HL-60/S4 treated with phorbol 12-myristate 13-acetate at 8.2 ng/mL for 4 days and 3 days (cell line): ENCODE results near the gene EHMT2.
"Not testable (repeated sequence)": the region's sequence is repeated elsewhere in the genome, so short reads cannot be mapped to it uniquely, and the experiment has no call there.

ENCODE experiments used
- in situ Hi-C: fragments of 300-500 bp; cut with MboI; formaldehyde crosslinking; loops from 2 replicates; pipeline ENCODE4 v1.15.0; 2022; ENCODE audit warnings: low sequenced_read_pairs

EHMT2 gene

DNA sequence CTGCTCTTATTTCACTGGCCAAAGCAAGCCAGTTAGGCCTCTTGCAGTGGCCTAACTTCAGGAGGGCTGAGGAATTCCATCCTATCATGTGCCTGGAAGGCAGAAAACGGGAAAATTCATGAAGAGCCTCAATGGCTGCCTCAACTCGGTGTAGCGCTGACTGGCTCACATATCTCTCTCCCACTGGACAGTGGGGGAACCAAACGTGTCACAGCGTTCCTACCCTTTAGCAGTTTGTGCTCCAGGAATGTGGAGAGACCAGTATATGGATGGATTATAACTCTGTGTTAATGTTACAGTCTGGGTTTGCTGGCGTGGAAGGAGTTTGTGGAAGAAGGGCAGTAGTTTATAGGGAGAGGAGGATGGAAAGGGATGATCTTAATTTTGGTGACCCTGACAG, 18.3 kb upstream of the EHMT2 start:
- in situ Hi-C loops, result no loop called here

DNA sequence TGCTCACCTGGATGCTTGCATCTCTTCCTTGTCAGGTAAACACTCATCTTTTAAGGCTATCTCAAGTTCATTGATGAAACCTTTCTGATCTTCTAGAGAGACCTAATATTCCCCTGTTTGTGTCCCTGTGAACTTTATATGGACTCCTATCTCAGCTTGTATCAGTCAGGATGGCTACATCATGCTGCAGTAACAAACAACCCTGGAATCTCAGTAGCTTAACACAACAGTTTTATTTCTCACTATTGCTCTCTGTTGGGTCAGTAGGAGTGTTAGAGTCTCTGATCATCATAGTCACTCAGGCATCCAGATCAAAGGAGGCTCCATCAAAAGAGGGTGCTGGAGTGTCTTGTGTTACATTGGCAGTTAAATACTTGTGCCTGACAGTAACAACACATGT, 17.9 kb upstream of the EHMT2 start:
- in situ Hi-C loops, result no loop called here

DNA sequence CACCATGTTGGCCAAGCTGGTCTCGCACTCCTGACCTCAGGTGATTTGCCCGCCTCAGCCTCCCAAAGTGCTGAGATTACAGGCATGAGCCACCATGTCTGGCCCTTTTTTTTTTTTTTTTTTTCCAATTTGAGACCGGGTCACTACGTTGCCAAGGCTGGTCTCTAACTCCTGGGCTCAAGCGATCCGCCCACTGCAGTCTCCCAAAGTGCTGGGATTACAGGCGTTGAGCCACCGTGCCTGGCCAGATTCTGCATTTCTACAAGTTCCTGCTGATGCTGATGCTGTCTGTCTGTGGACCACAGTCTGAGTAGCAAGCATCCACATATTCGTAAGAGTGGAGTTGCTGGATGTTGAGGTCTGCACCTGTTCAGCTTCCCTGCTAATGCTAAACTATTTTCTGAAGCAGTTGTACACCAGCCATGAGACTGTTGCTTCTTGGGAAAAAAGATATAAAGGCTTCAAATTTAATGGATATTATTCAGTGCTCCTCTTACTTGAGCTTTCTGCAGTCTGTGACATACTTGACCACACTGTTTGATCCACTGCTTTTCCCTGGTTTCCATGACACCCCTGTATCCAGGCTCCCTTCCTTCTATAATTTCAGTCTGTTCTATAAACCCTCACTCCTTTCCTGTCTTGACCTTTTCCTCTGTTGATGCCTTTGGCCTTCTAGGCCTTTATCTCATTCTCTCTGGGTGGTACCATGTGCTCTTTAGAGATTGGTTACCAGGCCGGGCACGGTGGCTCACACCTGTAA, 14.5 kb upstream of the EHMT2 start:
- in situ Hi-C loops, result no loop called here

DNA sequence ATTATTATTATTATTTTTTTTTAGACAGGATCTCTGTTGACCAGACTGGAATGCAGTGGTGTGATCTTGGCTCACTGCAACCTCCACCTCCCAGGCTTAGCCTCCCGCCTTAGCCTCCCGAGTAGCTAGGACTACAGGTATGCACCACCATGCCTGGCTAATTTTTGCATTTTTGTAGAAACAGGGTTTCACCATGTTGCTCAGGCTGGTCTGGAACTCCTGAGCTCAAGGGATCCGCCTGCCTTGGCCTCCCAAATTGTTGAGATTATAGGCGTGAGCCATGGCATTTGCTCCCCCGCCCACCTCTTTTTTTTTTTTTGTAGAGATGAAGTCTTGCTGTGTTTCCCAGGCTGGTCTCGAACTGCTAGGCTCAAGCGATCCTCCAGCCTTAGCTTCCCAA, 11.8 kb upstream of the EHMT2 start:
- in situ Hi-C loops, result not testable (repeated sequence)

DNA sequence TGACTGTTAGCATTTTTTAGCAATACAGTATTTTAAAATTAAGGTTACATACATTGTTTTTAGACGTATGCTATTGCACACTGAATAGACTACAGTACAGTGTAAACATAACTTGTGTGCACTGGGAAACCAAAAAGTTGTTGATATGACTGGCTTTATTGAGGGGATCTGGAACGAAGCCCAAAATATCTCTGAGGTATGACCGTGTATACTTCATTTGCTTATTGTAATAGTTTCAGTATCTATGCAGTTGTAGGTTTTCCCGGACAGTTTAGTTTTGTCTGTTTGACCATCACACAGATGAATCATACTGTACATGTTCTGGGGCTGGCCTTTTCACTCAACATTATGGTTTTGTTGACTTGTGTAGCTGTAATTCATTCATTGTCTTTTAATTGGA, 11.3 kb upstream of the EHMT2 start:
- in situ Hi-C loops, result no loop called here

DNA sequence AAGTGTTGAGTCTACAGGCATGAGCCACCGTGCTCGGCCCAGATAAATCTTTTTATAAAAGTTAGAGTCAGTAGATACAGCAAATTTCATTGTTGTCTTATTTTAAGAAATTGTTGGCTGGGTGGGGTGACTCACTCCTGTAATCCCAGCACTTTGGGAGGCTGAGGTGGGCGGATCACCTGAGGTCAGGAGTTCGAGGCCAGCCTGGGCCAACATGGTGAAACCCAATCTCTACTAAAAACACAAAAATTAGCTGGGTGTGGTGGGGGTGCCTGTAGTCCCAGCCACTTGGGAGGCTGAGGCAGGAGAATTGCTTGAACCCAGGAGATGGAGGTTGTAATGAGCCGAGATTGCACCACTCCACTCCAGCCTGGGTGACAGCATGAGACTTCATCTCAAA, 10.8 kb upstream of the EHMT2 start:
- in situ Hi-C loops, result not testable (repeated sequence)

DNA sequence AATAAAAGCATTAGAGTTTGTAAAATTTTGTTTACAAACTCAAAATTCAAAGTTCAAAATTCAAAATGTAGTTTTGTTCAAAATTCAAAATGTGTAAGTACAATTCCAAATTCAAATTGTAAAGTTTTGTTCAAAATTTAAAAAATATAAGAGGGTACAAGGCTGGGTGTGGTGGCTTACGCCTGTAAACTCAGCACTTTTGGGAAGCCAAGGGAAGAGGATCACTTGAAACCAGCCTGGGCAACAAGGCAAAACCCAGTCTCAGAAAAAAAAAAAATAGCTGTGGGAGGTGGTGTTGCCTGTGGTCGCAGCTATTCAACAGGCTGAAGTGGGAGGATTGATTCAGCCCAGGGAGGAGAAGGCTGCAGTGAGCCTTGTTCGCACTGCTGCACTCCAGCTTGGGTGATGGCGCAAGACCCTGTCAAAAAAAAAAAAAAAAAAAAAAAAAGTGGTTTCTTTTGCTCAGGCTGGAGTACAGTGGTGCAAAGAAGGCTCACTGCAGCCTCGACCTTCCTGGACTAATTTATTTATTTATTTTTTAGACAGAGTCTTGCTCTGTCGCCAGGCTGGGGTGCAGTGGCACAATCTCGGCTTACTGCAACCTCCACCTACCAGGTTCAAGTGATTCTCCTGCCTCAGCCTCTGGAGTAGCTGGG, 9.8 kb upstream of the EHMT2 start:
- in situ Hi-C loops, result no loop called here

DNA sequence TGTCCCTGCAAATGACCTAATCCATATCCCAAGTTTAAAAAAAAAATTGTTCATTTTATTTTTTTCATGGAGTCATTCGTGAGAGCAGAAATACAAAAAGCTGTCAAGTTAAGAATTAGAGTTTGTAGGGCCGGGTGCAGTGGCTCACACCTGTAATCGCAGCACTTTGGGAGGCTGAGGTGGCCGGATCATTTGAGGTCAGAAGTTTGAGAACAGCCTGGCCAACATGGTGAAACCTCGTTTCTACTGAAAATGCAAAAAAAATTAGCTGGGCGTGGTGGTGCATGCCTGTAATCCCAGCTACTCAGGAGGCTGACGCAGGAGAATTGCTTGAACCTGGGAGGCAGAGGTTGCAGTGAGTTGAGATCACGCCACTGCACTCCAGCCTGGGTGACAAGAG, 9.2 kb upstream of the EHMT2 start:
- in situ Hi-C loops, result not testable (repeated sequence)

DNA sequence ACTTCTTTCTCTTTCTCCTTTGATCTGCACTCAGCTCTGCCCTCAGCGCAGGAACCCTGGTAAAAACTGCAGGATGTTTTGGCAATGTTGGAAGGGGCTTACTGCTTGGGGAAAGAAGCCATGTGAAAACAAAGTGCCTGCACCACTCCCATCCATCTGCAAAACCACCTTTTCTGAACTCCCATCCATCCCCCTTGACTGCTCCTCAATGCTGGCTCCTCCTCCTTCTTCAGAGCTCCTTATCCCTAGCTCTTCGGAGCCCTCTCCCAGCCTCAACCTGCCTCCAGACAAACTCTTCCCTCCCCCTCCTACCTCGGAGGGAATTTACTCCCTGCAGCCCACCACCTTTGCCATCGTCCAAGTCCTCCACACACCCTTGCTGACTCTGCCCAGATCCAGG, 8.6 kb upstream of the EHMT2 start:
- in situ Hi-C loops, result no loop called here

DNA sequence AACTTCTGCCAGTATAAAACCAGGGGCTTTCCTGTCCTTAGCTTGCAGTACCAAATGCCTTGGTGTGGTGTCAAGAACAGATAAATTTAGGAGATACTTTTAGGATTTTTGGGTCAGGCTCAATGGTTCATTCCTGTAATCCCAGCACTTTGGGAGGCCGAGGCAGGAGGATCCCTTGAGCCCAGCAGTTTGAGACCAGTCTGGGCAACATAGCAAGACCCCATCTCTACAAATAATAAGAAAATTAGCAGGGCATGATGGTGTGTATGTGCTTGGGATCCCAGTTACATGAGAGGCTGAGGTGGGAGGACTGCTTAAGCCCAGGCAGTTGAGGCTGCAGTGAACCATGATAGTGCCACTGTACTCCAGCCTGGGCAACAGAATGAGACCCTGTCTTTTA, 7.5 kb upstream of the EHMT2 start:
- in situ Hi-C loops, result no loop called here

DNA sequence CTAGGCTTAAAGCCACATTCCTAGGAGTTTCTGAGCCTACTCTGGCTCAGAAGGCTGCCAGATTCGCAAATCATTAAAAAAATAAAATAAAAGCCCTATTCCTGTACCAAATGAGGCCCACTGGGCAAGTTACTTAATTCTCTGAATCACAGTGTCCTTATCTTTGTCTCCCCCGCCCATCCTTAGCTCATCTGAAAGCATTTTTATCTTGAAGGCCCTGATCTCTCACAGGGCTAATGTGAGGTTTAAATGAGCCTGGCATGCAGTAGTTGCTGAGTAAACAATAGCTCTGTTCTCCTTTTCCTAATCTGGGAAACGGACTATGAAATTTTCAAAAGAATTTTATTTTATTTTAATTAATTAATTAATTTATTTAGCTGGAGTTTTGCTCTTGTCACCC, 6.5 kb upstream of the EHMT2 start:
- in situ Hi-C loops, result no loop called here

DNA sequence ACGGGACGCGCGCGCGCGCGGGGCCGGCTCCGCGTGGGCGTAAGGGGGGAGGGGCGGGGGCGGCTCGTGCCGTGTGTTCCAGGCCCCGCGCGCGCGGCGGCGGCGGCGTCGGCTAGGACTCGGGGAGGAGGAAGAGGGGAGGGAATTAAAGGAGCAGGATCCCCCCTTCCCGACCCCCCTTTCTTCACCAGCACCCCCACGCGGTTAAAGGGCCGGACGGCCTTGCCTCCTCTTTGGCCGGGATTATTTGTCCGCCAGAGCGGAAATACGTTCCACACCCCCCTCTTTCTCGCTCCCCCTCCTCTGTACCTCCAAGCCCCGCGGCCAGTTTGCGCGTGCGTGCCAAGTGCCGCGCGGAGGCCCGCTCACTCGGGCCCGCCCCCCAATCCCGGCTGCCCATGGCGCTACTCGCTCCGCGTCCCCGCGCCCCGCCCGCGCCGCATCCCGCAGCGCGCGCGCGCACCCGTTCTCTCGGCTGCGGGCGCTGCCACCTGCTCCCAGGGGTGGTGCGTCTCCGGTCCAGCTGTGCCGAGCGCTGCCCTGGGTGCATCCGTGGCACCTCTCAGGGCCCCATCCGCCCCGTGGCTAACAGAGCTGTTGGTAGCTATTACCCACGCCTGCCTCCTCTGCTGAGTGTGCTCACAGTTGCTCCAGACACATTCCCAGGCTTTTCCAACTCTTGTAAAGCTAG, 4.6 kb upstream of the EHMT2 start, which contains the start of gene ZBTB12:
TSS of gene ZBTB12 (minus strand) at position 134 of the 691 bp plus-strand sequence. CDS start 781 bp downstream, outside the sequence.
- in situ Hi-C loops, result no loop called here

DNA sequence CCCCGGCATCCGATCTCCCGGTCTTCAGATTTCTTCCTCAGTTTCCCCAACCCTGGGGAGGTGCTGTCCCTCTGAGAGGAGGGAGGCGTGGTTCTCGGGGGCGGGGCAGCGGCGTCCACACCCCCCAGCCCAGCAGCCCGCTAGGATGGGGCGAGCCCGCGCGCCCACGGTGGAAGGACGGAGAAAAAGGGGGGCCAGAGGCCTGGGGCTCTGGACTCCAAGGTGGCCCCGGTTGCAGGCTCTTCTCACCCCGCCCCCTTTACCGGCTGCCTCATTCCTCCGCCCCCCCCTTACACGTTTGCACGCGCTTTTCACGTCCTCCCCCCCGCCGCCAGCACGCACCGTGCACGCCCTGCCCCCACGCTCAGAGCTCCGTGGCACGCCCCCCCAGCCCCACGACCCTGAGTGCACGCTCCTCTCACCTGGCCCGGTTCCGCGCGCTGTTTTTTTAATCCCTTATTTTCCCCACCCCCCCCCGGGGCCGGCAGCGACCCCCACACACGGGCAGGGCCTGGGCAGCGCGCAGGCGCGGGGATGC, 4.0 kb upstream of the EHMT2 start:
- in situ Hi-C loops, result no loop called here

DNA sequence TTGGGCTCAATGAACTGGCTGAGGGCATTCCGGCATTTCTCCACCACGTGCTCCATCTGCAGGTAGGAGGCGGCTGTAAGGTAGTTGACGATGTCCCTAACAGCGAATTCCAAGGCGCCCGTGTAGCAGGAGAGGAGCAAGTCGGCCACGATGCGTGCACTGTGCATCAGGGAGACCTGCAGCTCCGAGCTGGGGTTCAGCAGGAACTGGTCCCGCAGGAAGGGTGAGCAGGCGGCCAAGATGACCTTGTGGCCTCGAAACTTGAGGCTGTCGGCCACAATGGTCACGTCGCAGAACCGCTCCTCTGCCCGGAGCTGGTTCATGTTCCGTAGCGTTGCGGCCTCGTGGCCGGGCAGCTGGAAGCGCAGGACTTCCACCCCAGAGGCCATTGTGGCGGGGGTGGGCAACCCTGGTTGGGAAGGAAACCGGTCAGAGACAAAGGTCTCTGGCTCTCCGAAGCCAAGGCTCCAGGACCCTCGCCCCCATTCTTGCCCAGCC, 3.5 kb upstream of the EHMT2 start:
- in situ Hi-C loops, result no loop called here

DNA sequence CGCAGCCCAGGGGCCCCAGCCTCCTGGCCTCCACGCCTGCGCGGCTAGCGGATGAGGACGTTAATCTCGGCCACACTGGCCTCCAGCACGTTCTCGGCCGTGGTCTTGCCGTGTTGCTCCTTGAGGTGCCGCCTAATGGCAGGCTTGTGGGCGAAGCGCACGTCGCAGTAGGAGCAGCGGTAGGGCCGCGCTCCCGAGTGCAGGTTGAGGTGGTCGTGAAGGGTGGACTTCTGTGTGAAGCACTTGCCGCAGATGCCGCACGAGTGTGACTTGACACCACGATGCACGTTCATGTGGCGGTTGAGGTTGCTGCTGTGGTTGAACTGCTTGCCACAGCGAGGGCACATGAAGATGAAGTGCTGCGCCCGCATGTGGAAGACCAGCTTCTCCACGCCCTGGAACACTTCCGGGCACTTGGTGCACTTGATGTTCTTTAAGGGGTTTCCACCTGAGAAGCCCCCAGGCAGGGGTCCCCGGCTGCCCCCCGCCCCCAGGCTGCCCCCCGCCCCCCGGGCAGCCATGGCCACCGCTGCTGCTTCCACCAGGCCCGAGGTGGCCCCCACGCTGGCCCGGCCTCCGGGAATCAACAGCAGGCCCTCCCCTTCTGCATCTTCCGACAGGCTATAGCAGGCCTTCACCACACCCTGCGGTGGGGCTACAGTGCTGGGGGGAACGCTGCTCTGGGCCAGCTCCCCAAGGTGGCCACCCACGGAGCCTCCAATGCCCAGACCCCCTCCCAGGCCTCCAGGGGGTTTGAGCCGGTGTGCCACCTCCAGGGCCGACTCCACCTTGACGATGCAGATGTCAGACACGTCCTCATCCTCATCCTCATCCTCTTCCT, 2.6 kb upstream of the EHMT2 start:
- in situ Hi-C loops, result no loop called here

DNA sequence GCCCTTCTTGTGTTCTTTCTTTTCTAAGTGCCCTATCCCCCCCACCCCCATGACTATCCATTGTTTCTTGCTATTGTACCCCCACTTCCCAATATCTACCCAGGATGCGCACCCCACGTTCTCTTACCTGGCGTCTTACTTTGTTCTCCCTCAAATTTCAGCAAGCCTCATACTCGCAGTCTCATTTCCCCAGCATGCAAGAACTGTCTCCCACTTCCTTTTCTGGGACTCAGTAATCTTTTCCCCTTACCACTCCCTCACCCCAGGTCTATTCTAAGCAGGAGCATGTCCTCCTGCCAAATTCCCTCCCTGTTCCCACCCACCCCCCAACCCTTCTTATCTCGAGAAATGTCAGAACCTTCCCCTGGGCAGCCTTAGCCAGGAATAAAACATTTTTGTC, 1.7 kb upstream of the EHMT2 start:
- in situ Hi-C loops, result no loop called here

DNA sequence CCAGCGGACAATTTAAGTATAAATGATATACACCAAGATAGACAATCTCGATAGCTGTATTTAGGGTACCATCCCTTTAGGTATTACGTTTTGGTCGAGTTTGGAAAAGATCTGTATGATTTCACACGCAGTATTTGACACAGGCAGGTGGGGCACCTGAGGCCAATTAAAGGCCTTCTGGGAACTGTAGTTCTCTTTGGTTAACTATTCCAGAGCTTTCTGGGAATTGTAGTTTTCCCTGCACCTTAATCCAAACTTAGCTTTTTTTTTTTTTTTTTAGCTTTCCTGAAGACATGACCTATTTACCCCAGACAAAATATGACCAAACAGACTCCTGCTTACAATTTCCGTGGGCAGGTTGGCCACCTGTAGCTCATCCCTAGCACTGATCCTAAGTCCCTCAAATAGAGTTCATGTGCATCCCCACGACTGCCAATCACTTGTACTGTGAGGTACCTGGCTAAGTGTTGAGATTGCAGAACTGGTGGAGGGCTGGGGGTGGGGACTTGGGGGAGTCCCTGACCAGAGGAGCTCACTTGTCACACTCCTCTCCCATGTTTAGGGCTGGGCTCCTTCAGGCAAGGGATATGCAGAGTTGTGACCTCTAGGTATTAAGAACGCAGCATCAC, 999 bp upstream of the EHMT2 start:
- in situ Hi-C loops, result no loop called here

DNA sequence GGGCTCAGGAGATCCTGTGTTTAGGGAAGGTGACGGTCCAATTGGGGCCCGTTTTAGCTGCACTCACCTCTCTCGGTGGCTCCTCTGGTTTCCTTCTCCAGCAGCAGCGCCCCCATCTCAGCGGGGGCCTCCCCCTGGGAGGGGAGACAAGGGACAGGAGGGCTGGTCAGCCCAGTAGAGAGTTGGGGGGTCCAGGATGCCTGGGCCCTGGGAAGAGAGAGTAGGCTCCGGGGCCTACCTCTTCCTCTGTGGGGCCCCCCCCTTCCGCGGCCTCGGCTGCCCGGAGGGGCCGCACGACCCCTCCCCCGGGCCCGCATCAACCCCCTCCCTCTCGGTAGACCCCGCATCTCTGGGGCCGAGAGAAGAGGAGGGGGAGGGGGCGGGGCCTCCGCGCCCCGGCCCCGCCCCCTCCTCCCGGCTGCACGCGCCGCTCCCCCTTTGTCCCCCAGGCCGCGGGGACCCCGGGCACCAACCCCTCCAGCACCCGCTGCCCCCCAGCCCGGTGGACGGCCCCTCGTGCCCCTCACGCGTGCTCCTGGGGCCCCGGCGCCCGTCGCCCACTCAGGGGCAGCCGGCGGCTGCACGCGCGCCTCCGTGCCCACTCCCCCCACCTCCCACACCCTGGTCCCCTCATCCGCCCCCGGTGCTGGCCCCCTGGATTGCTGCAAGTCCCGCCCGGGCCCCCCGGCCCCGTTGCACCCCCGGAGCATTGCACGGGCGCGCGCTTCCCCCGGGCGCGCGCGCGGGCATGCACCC, 464 bp downstream of the EHMT2 start:
- in situ Hi-C loops, result no loop called here

DNA sequence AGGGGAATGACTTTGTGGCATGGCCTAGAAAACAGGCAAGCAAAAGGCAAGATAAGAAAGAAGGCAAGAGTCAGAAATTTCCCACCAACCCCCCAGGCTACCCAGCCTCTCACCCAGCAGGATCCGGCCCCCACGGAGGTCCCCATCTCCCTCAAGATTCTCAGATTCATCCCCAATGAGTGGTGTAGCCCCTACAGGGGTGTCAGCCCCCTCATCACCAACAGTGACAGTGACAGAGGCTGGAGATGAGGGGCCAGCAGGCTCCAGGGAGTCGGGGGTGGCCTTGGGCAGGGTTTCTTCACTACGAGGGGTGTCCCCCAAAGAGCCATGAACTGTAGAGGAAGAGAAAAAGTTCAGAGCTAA, 1.0 kb downstream of the EHMT2 start:
- in situ Hi-C loops, result no loop called here

DNA sequence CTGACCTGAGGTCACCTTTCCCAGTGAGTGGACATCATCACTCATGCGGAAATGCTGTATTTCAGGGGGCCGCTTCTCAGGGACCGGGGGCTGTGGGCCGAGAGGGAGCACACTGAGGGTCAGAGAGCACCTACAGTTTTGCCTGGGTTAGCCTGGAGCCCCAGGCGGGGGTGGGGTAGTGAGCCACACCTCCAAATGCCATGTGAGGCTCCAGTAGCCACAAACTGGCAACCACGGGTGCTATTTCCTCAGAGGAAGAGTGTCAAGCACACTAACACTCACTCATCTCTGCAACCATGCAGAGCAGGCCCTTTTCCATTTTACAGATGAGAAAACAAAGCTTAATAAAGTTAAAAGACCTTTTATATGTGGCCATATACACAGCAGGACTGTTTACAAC, 4.7 kb downstream of the EHMT2 start:
- in situ Hi-C loops, result no loop called here
